ENCODE measurements around the gene TMEM37.

TMEM37 gene

GRCh38 chr2:119460076-119460475, 28.4 kb downstream of the TMEM37 start:
- no peak overlapping the region for H2AK5ac ChIP-seq (ENCODE audit: low read length)
- H3K9me3 ChIP-seq (ENCODE audit: insufficient read depth, low read depth, low read length) = no peaks in the 10 kb centered on the region
- no peak overlapping the region for H4K91ac ChIP-seq (ENCODE audit: low read depth, low read length)
- no peak overlapping the region for H3K4me3 ChIP-seq (ENCODE audit: low read depth, low read length)
- no peak overlapping the region for H4K12ac ChIP-seq (ENCODE audit: low read depth, low read length)
- no peak overlapping the region for H2BK120ac ChIP-seq (ENCODE audit: insufficient read depth, low read length, poor library complexity)
- no peak overlapping the region for H3K4ac ChIP-seq (ENCODE audit: low read depth, low read length)
- H2BK5ac ChIP-seq (ENCODE audit: low read depth, low read length, poor library complexity) = no peak overlapping the region
- H3K4me1 ChIP-seq (ENCODE audit: control insufficient read depth in 1 of 2, insufficient read depth in 2 of 2, low read length in 2 of 2) = no peaks in the 10 kb centered on the region
- H2AFZ ChIP-seq (ENCODE audit: insufficient read depth, low read length, poor library complexity) = no peak overlapping the region
- H3K9ac ChIP-seq (ENCODE audit: low read length) = no peak overlapping the region
- no peak for DNase-seq
- no peak overlapping the region for H2BK12ac ChIP-seq (ENCODE audit: low read length)
- no peaks in the 10 kb centered on the region for H3K27me3 ChIP-seq (ENCODE audit: insufficient read depth, low read length)
- no CpG with 5 or more reads among the region's 2 CpGs for WGBS (ENCODE audit: extremely low coverage, insufficient coverage, insufficient read length)
- no peaks in the 10 kb centered on the region for H3K79me1 ChIP-seq (ENCODE audit: low read length)
- H3K79me2 ChIP-seq (ENCODE audit: control insufficient read depth, insufficient read depth, low read length, poor library complexity) = no peaks in the 10 kb centered on the region
- H4K8ac ChIP-seq (ENCODE audit: low read depth, low read length) = no peak overlapping the region
- no peak overlapping the region for H3K18ac ChIP-seq (ENCODE audit: low read length)
- no peak overlapping the region for H3K14ac ChIP-seq (ENCODE audit: low read length)
- no peaks in the 10 kb centered on the region for H3K36me3 ChIP-seq (ENCODE audit: control insufficient read depth in 1 of 2, insufficient read depth in 2 of 2, low read length in 2 of 2)
- H3K23ac ChIP-seq (ENCODE audit: low read length) = no peak overlapping the region
- H3K4me2 ChIP-seq (ENCODE audit: low read length) = no peak overlapping the region
- H3K27ac ChIP-seq (ENCODE audit: low read depth, low read length) = no peak overlapping the region

GRCh38 chr2:119461811-119462210, 30.2 kb downstream of the TMEM37 start:
- Histone ChIP-seq H3K18ac (ENCODE audit: low read length) (no peak overlapping the region), H3K14ac (ENCODE audit: low read length) (no peak overlapping the region), H3K27me3 (ENCODE audit: insufficient read depth, low read length) (no peaks in the 10 kb centered on the region), H3K9me3 (ENCODE audit: insufficient read depth, low read depth, low read length) (no peaks in the 10 kb centered on the region), H3K36me3 (ENCODE audit: control insufficient read depth in 1 of 2, insufficient read depth in 2 of 2, low read length in 2 of 2) (no peaks in the 10 kb centered on the region), H3K9ac (ENCODE audit: low read length) (no peak overlapping the region), H3K23ac (ENCODE audit: low read length) (no peak overlapping the region), H4K91ac (ENCODE audit: low read depth, low read length) (no peak overlapping the region), H4K8ac (ENCODE audit: low read depth, low read length) (no peak overlapping the region), H3K4me1 (ENCODE audit: control insufficient read depth in 1 of 2, insufficient read depth in 2 of 2, low read length in 2 of 2) (no peaks in the 10 kb centered on the region), H3K4ac (ENCODE audit: low read depth, low read length) (no peak overlapping the region), H2AK5ac (ENCODE audit: low read length) (no peak overlapping the region), H3K4me2 (ENCODE audit: low read length) (no peak overlapping the region), H3K27ac (ENCODE audit: low read depth, low read length) (no peak overlapping the region), H2AFZ (ENCODE audit: insufficient read depth, low read length, poor library complexity) (no peak overlapping the region), H3K79me2 (ENCODE audit: control insufficient read depth, insufficient read depth, low read length, poor library complexity) (no peaks in the 10 kb centered on the region), H2BK120ac (ENCODE audit: insufficient read depth, low read length, poor library complexity) (no peak overlapping the region), H4K12ac (ENCODE audit: low read depth, low read length) (no peak overlapping the region), H2BK5ac (ENCODE audit: low read depth, low read length, poor library complexity) (no peak overlapping the region), H2BK12ac (ENCODE audit: low read length) (no peak overlapping the region), H3K79me1 (ENCODE audit: low read length) (no peaks in the 10 kb centered on the region), H3K4me3 (ENCODE audit: low read depth, low read length) (no peak overlapping the region)
- no peak for DNase-seq
- no CpG with 5 or more reads among the region's 5 CpGs for WGBS (ENCODE audit: extremely low coverage, insufficient coverage, insufficient read length)

DNA sequence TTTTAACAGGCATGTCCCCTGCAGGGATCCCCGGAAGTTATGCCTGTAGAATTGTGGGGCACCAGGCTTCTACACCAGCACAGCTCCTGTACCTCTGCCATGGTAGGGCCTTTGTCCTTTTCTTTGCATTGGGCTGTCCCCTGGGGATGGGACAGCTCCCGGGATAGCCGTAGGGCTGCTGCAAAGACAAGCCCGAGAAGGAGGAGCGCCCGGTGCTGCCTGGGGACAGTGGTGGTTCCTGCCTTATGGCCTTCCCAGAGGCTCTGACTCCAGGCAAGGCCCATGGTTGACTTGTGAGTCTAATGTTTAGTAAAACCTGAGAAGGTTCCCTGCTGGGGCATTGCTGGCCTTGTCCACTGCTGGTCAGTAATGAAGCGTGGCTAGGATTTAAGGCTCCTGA, 30.9 kb downstream of the TMEM37 start:
- H3K18ac ChIP-seq (ENCODE audit: low read length) = no peak overlapping the region
- DNase-seq = no peak
- no peaks in the 10 kb centered on the region for H3K79me1 ChIP-seq (ENCODE audit: low read length)
- no CpG with 5 or more reads among the region's 7 CpGs for WGBS (ENCODE audit: extremely low coverage, insufficient coverage, insufficient read length)
- no peak overlapping the region for H2BK120ac ChIP-seq (ENCODE audit: insufficient read depth, low read length, poor library complexity)
- H3K9ac ChIP-seq (ENCODE audit: low read length) = no peak overlapping the region
- H3K27ac ChIP-seq (ENCODE audit: low read depth, low read length) = no peak overlapping the region
- H3K9me3 ChIP-seq (ENCODE audit: insufficient read depth, low read depth, low read length) = no peaks in the 10 kb centered on the region
- no peaks in the 10 kb centered on the region for H3K36me3 ChIP-seq (ENCODE audit: control insufficient read depth in 1 of 2, insufficient read depth in 2 of 2, low read length in 2 of 2)
- no peak overlapping the region for H3K4ac ChIP-seq (ENCODE audit: low read depth, low read length)
- no peak overlapping the region for H4K91ac ChIP-seq (ENCODE audit: low read depth, low read length)
- no peak overlapping the region for H3K23ac ChIP-seq (ENCODE audit: low read length)
- H3K4me3 ChIP-seq (ENCODE audit: low read depth, low read length) = no peak overlapping the region
- H2AK5ac ChIP-seq (ENCODE audit: low read length) = no peak overlapping the region
- no peaks in the 10 kb centered on the region for H3K79me2 ChIP-seq (ENCODE audit: control insufficient read depth, insufficient read depth, low read length, poor library complexity)
- no peak overlapping the region for H4K12ac ChIP-seq (ENCODE audit: low read depth, low read length)
- no peak overlapping the region for H2BK5ac ChIP-seq (ENCODE audit: low read depth, low read length, poor library complexity)
- H2BK12ac ChIP-seq (ENCODE audit: low read length) = no peak overlapping the region
- no peaks in the 10 kb centered on the region for H3K27me3 ChIP-seq (ENCODE audit: insufficient read depth, low read length)
- H3K14ac ChIP-seq (ENCODE audit: low read length) = no peak overlapping the region
- no peak overlapping the region for H3K4me2 ChIP-seq (ENCODE audit: low read length)
- H3K4me1 ChIP-seq (ENCODE audit: control insufficient read depth in 1 of 2, insufficient read depth in 2 of 2, low read length in 2 of 2) = no peaks in the 10 kb centered on the region
- no peak overlapping the region for H2AFZ ChIP-seq (ENCODE audit: insufficient read depth, low read length, poor library complexity)
- H4K8ac ChIP-seq (ENCODE audit: low read depth, low read length) = no peak overlapping the region

DNA sequence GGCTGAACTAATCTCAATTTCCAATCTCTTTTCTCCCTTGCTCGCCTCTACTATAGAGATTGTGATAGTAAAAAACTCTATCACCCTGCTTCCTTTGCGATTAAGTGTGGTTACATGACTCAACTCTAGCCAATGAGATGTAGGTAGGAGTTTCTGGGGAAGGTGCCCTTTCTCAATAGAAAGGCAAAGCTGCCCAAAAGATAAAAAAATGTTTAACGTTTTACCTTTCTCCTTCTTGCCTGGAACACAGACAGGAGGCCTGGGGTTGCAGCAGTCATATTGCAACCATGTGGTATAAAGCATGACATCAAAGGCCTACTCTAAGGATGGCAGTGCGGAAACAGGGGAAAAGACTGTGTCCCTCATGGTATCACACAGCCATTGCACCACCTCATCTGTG, 31.5 kb downstream of the TMEM37 start:
- H4K91ac ChIP-seq (ENCODE audit: low read depth, low read length) = no peak overlapping the region
- no peaks in the 10 kb centered on the region for H3K9me3 ChIP-seq (ENCODE audit: insufficient read depth, low read depth, low read length)
- H3K9ac ChIP-seq (ENCODE audit: low read length) = no peak overlapping the region
- WGBS (ENCODE audit: extremely low coverage, insufficient coverage, insufficient read length) = no CpG with 5 or more reads among the region's 4 CpGs
- H3K4me2 ChIP-seq (ENCODE audit: low read length) = no peak overlapping the region
- no peak overlapping the region for H3K4me3 ChIP-seq (ENCODE audit: low read depth, low read length)
- no peaks in the 10 kb centered on the region for H3K79me1 ChIP-seq (ENCODE audit: low read length)
- H2AK5ac ChIP-seq (ENCODE audit: low read length) = no peak overlapping the region
- H4K12ac ChIP-seq (ENCODE audit: low read depth, low read length) = no peak overlapping the region
- H3K4me1 ChIP-seq (ENCODE audit: control insufficient read depth in 1 of 2, insufficient read depth in 2 of 2, low read length in 2 of 2) = no peaks in the 10 kb centered on the region
- H2BK5ac ChIP-seq (ENCODE audit: low read depth, low read length, poor library complexity) = no peak overlapping the region
- no peak overlapping the region for H2AFZ ChIP-seq (ENCODE audit: insufficient read depth, low read length, poor library complexity)
- H3K4ac ChIP-seq (ENCODE audit: low read depth, low read length) = no peak overlapping the region
- H3K18ac ChIP-seq (ENCODE audit: low read length) = no peak overlapping the region
- no peak overlapping the region for H3K23ac ChIP-seq (ENCODE audit: low read length)
- H3K79me2 ChIP-seq (ENCODE audit: control insufficient read depth, insufficient read depth, low read length, poor library complexity) = no peaks in the 10 kb centered on the region
- no peaks in the 10 kb centered on the region for H3K36me3 ChIP-seq (ENCODE audit: control insufficient read depth in 1 of 2, insufficient read depth in 2 of 2, low read length in 2 of 2)
- no peak overlapping the region for H2BK12ac ChIP-seq (ENCODE audit: low read length)
- no peak overlapping the region for H3K27ac ChIP-seq (ENCODE audit: low read depth, low read length)
- H3K14ac ChIP-seq (ENCODE audit: low read length) = no peak overlapping the region
- no peak overlapping the region for H4K8ac ChIP-seq (ENCODE audit: low read depth, low read length)
- no peak overlapping the region for H2BK120ac ChIP-seq (ENCODE audit: insufficient read depth, low read length, poor library complexity)
- H3K27me3 ChIP-seq (ENCODE audit: insufficient read depth, low read length) = no peaks in the 10 kb centered on the region
- no peak for DNase-seq

All from trophoblast cell (in vitro differentiated cells and primary cell).